GM12878 (cell line): ENCODE results near the gene CACNG5. TPM values are rescaled to one million over a fixed set of nuclear protein-coding genes. Genes with fewer than 3 reads are reported as not detected.

Experiments
- ATAC-seq: fragments of 200-7000 bp; cut with Tn5 transposase; 3 replicates; pipeline ENCODE4 v1.9.1; 2020; ENCODE audit warnings: mild to moderate bottlenecking, moderate library complexity
- BruUV-seq: library from RNA; stranded (reverse); fragments of 400-500 nt; replicated peaks from 2 replicates; lab custom pipeline; 2021; lab: Mats Ljungman, UMichigan
- CTCF ChIA-PET: fragments of 300-600 bp; sonication (Branson Sonifier 250); formaldehyde crosslinking; extraction: SDS; loops from one replicate; lab custom pipeline; 2021; ENCODE audit warnings: inconsistent platforms; lab: Yijun Ruan, JAX
- POLR2A ChIA-PET: fragments of 350-600 bp; formaldehyde crosslinking; extraction: SDS; loops from one replicate; lab custom pipeline; 2021; ENCODE audit warnings: inconsistent platforms; lab: Charles Lee
- RAD21 ChIA-PET: fragments of 300-600 bp; sonication (Branson Sonifier 250); formaldehyde crosslinking; loops from one replicate; lab custom pipeline; 2023; ENCODE audit warnings: antibody characterized with exemption; ENCODE audit not compliant: unreplicated experiment; lab: Charles Lee
- SMC1A ChIA-PET: fragments of 300-600 bp; sonication (Branson Sonifier 250); formaldehyde crosslinking; loops from one replicate; lab custom pipeline; 2023; ENCODE audit not compliant: unreplicated experiment, uncharacterized antibody; lab: Charles Lee
- DNase-seq: peaks from one replicate; pipeline ENCODE4 v3.0.0-alpha.2; 2011; ENCODE audit warnings: low read depth, low spot score
- FAIRE-seq: peaks from 3 replicates; lab custom pipeline; 2011; peaks lifted over from hg19 to GRCh38; lab: Jason Lieb, UNC
- H2AFZ ChIP-seq: 2 replicates; pipeline ENCODE4 v1.6.0; 2011; ENCODE audit warnings: low read depth, low read length, control low read depth; ENCODE audit not compliant: control insufficient read depth
- H3K27ac ChIP-seq: 2 replicates; pipeline ENCODE4 v1.5.1; 2011; ENCODE audit warnings: control low read depth; ENCODE audit not compliant: control insufficient read depth, insufficient read depth
- H3K27me3 ChIP-seq, 2 experiments: replicated peaks in 1 of 2; 2 replicates each; pipeline versions ENCODE4 v1.6.0 to v1.6.1; 2011; ENCODE audit warnings: low read length in 1 of 2; ENCODE audit not compliant: control insufficient read depth in 2 of 2, insufficient read depth in 2 of 2
- H3K36me3 ChIP-seq, 2 experiments: 2 replicates each; pipeline ENCODE4 v1.5.1; 2011; ENCODE audit warnings: low read length in 1 of 2; ENCODE audit not compliant: control insufficient read depth in 2 of 2, insufficient read depth in 2 of 2
- H3K4me1 ChIP-seq: 2 replicates; pipeline ENCODE4 v1.6.1; 2011; ENCODE audit warnings: mild to moderate bottlenecking, low read length, moderate library complexity, mixed read lengths; ENCODE audit not compliant: control insufficient read depth, insufficient read depth
- H3K4me2 ChIP-seq: 2 replicates; pipeline ENCODE4 v1.6.0; 2011; ENCODE audit warnings: control low read depth; ENCODE audit not compliant: control insufficient read depth, insufficient read depth
- H3K4me3 ChIP-seq: fragments of 200-600 bp; sonication (generic); 2 replicates; pipeline ENCODE4 v1.5.1; 2016
- H3K79me2 ChIP-seq: 2 replicates; pipeline ENCODE4 v1.6.0; 2011; ENCODE audit warnings: low read length; ENCODE audit not compliant: control insufficient read depth, insufficient read depth
- H3K9ac ChIP-seq: 2 replicates; pipeline ENCODE4 v1.8.0; 2011; ENCODE audit warnings: low read length, control low read depth, mixed read lengths; ENCODE audit not compliant: control insufficient read depth, insufficient read depth
- H3K9me3 ChIP-seq: replicated peaks from 3 replicates; pipeline ENCODE4 v1.5.1; 2011; ENCODE audit warnings: mild to moderate bottlenecking, low read length; ENCODE audit not compliant: control insufficient read depth, insufficient read depth
- H4K20me1 ChIP-seq: 2 replicates; pipeline ENCODE4 v1.6.0; 2011; ENCODE audit not compliant: control insufficient read depth, insufficient read depth
- CREB1 ChIP-seq: IDR thresholded peaks from 2 replicates; pipeline ENCODE4 v1.6.1; 2012; ENCODE audit warnings: low read depth, mild to moderate bottlenecking, inconsistent platforms
- IKZF2 ChIP-seq, 2 experiments: fragments of 450-650 bp; IDR thresholded peaks; 2 replicates each; pipeline ENCODE4 v1.6.1; 2017; ENCODE audit warnings: mild to moderate bottlenecking in 2 of 2, moderate library complexity in 2 of 2
- LARP7 ChIP-seq: fragments of 450-650 bp; IDR thresholded peaks from 2 replicates; pipeline ENCODE4 v1.6.1; 2017; ENCODE audit warnings: mild to moderate bottlenecking
- NKRF ChIP-seq: fragments of 450-650 bp; conservative IDR thresholded peaks from 2 replicates; pipeline ENCODE4 v1.6.1; 2017; ENCODE audit warnings: mild to moderate bottlenecking, moderate library complexity
- NR2F1 ChIP-seq: fragments of 450-650 bp; conservative IDR thresholded peaks from 2 replicates; pipeline ENCODE4 v1.6.1; 2017; ENCODE audit warnings: mild to moderate bottlenecking
- POU2F2 ChIP-seq: IDR thresholded peaks from 3 replicates; pipeline ENCODE4 v1.6.1; 2011; ENCODE audit warnings: low read depth, mild to moderate bottlenecking, low read length, borderline replicate concordance
- RELB ChIP-seq: fragments of 450-650 bp; IDR thresholded peaks from 2 replicates; pipeline ENCODE4 v1.6.1; 2017; ENCODE audit warnings: low read depth, mild to moderate bottlenecking, moderate library complexity
- REST ChIP-seq: IDR thresholded peaks from 2 replicates; pipeline ENCODE4 v1.6.1; 2012; ENCODE audit warnings: mild to moderate bottlenecking, low read depth, low read length
- SMAD5 ChIP-seq: IDR thresholded peaks from 2 replicates; pipeline ENCODE4 v1.6.1; 2016; ENCODE audit warnings: antibody characterized with exemption, low read depth
- ZSCAN29 ChIP-seq: fragments of 450-650 bp; IDR thresholded peaks from 2 replicates; pipeline ENCODE4 v1.6.1; 2017; ENCODE audit warnings: mild to moderate bottlenecking, moderate library complexity
- WGBS: methylation state at CpG from one replicate; pipeline ENCODE4 v1.1.6; 2016; ENCODE audit warnings: low lambda C conversion rate; ENCODE audit not compliant: insufficient replicate concordance, insufficient coverage; ENCODE audit errors: missing lambda C conversion rate; 5-methylcytosine and 5-hydroxymethylcytosine counted together
- in situ Hi-C: fragments of 300-500 bp; cut with MboI; formaldehyde crosslinking; loops from 9 replicates; pipeline ENCODE4 v1.14.3; 2018; ENCODE audit warnings: mixed read lengths
- intact Hi-C: fragments of 100-400 bp; cut with micrococcal nuclease; formaldehyde crosslinking; loops from one replicate; pipeline ENCODE4 v1.14.2; 2022; ENCODE audit not compliant: unreplicated experiment
- polyA plus RNA-seq, 11 experiments: library from polyadenylated mRNA; depleted of rRNA in 4 of 11; unstranded in 6 of 11; stranded (reverse) in 5 of 11; fragments of >200 nt; fragmentation: Nextera tagmentation in 4 of 11; fragmentation: Illumina TruSeq in 1 of 11; extraction: Ambion mirVana in 4 of 11; extraction: Trizol in 1 of 11; gene quantifications; 1 replicate in 1 of 11; 2 replicates in 10 of 11; pipeline versions ENCODE4 v1.2.1 to v1.2.3, GENCODE V29; 2011 to 2016; ENCODE audit warnings: inconsistent platforms in 2 of 11, missing spikeins in 2 of 11, low read depth in 1 of 11
- total RNA-seq, 4 experiments: library from RNA; depleted of rRNA in 3 of 4; stranded (reverse); fragments of >200 nt in 3 of 4; fragmentation: Illumina TruSeq in 1 of 4; extraction: Trizol in 1 of 4; gene quantifications; 2 replicates each; pipeline versions ENCODE4 v1.2.1 to v1.2.3, GENCODE V29; 2013 to 2021

CACNG5 gene
- total and polyA plus RNA-seq, 10 of the 15 experiments (the other 5 are each of a cell fraction or from before 2014, with no cell fraction given): not detected

GRCh38 chr17:66793814-66794213, 41.1 kb upstream of the CACNG5 start:
- CTCF ChIA-PET: interaction anchor here (0.6 to 1.8 kb wide), 2 partner anchors 11 to 57 kb away, joined by 3 to 5 read pairs; no protein-coding TSS in a partner anchor
- H3K4me2 ChIP-seq: no peak overlapping the region
- ATAC-seq: no peak
- H3K4me3 ChIP-seq: no peak overlapping the region
- H4K20me1 ChIP-seq: no peaks in the 10 kb centered on the region
- in situ Hi-C loops: no loop called here
- no peaks in the 10 kb centered on the region; a peak in 1 of 4 replicates for H3K36me3 ChIP-seq
- H3K9me3 ChIP-seq: no peaks in the 10 kb centered on the region
- H3K27ac ChIP-seq: no peak overlapping the region
- H3K27me3 ChIP-seq: no peaks in the 10 kb centered on the region
- RAD21 ChIA-PET: no interaction called here
- no peak for DNase-seq
- POLR2A ChIA-PET: no interaction called here
- TF ChIP-seq REST (no peak), LARP7 (no peak), SMAD5 (no peak), POU2F2 (no peak), RELB (no peak), NR2F1 (no peak), ZSCAN29 (no peak), NKRF (no peak), CREB1 (no peak), IKZF2 (IDR thresholded peaks at IDR 0.05) (no peak)
- FAIRE-seq: no peak
- H2AFZ ChIP-seq: no peak overlapping the region
- no peaks in the 10 kb centered on the region for H3K79me2 ChIP-seq
- WGBS: 57% methylated on average over 3 of the region's 3 CpGs
- SMC1A ChIA-PET: interaction anchor here (0.6 kb wide), 2 partner anchors 799 to 1507 kb away, joined by 3 read pairs; no protein-coding TSS in a partner anchor
- intact Hi-C loops: no loop called here
- H3K4me1 ChIP-seq: no peaks in the 10 kb centered on the region
- BruUV-seq: no TSS peak
- no peak overlapping the region for H3K9ac ChIP-seq
